K562 (cell line): ENCODE results near the gene GRXCR2. TPM values are rescaled to one million over a fixed set of nuclear protein-coding genes. Genes with fewer than 3 reads are reported as not detected.

Experiments used
- CBFA2T3 ChIP-seq: fragments of 450-650 bp; IDR thresholded peaks from 2 replicates; pipeline ENCODE4 v1.6.1; 2017
- FOXA3 ChIP-seq, 2 experiments: fragments of 450-650 bp in 1 of 2; sonication (generic) in 1 of 2; formaldehyde crosslinking; IDR thresholded peaks in 1 of 2; conservative IDR thresholded peaks in 1 of 2; 2 replicates each; pipeline versions ENCODE4 v1.4.0 to v1.8.0; 2020 to 2022; ENCODE audit warnings: mild to moderate bottlenecking in 2 of 2, missing genetic modification reagents in 1 of 2
- GABPA ChIP-seq: fragments of 200-800 bp; sonication (Bioruptor generic); conservative IDR thresholded peaks from 2 replicates; pipeline ENCODE4 v1.6.1; 2016; ENCODE audit warnings: low read depth, missing genetic modification characterization, missing compliant biosample characterization
- HCFC1 ChIP-seq: IDR thresholded peaks from 2 replicates; pipeline ENCODE4 v1.6.1; 2012; ENCODE audit warnings: low read depth, low read length, improper control_type of control experiment
- HDAC2 ChIP-seq: fragments of 450-650 bp; IDR thresholded peaks from 2 replicates; pipeline ENCODE4 v1.6.1; 2016; ENCODE audit warnings: mild to moderate bottlenecking
- HINFP ChIP-seq: fragments of 450-650 bp; conservative IDR thresholded peaks from 2 replicates; pipeline ENCODE4 v1.6.1; 2016; ENCODE audit warnings: missing genetic modification characterization, low read depth, mild to moderate bottlenecking, control low read depth, missing compliant biosample characterization
- RB1 ChIP-seq: fragments of 450-650 bp; IDR thresholded peaks from 2 replicates; pipeline ENCODE4 v1.6.1; 2017; ENCODE audit warnings: low read depth, mild to moderate bottlenecking
- RBM17 ChIP-seq: fragments of 200-400 bp; formaldehyde crosslinking; IDR thresholded peaks from 2 replicates; pipeline ENCODE4 v1.6.1; 2017; ENCODE audit warnings: low read depth, mild to moderate bottlenecking, low read length, borderline replicate concordance
- SRSF9 ChIP-seq: fragments of 200-400 bp; formaldehyde crosslinking; IDR thresholded peaks from 2 replicates; pipeline ENCODE4 v1.6.1; 2017; ENCODE audit warnings: low read depth, low read length, borderline replicate concordance
- ZNF592 ChIP-seq: fragments of 450-650 bp; IDR thresholded peaks from 2 replicates; pipeline ENCODE4 v1.6.1; 2017; ENCODE audit warnings: antibody characterized with exemption, mild to moderate bottlenecking
- polyA plus RNA-seq, 8 experiments: library from polyadenylated mRNA; depleted of rRNA in 4 of 8; stranded (reverse) in 5 of 8; unstranded in 3 of 8; fragments of >200 nt; fragmentation: Nextera tagmentation in 2 of 8; fragmentation: Illumina TruSeq in 1 of 8; extraction: Ambion mirVana in 2 of 8; extraction: Trizol in 1 of 8; gene quantifications; 2 replicates each; pipeline versions ENCODE4 v1.2.1 to v1.2.3, GENCODE V29; 2011 to 2014; ENCODE audit warnings: inconsistent platforms in 1 of 8, missing spikeins in 1 of 8
- total RNA-seq, 7 experiments: library from RNA; depleted of rRNA in 6 of 7; stranded (reverse); fragments of >200 nt in 6 of 7; fragmentation: Illumina TruSeq in 2 of 7; extraction: Trizol in 2 of 7; gene quantifications; 2 replicates each; pipeline versions ENCODE4 v1.2.1 to v1.2.3, GENCODE V29; 2011 to 2021; ENCODE audit warnings: low replicate concordance in 1 of 7

The GRXCR2 gene
- total and polyA plus RNA-seq, 9 of the 15 experiments (the other 6 are each of a cell fraction or from before 2014, with no cell fraction given), result not detected

- no peak for TF ChIP-seq SRSF9
- TF ChIP-seq HINFP, result no peak
- TF ChIP-seq FOXA3 (CRISPR knock-in tag; conservative IDR thresholded peaks at IDR 0.05 in 1 of 2, IDR thresholded peaks at IDR 0.05 in 1 of 2), result peak in 1 of 2 experiments; percentile 62; a peak in 1 of 4 replicates
- peak; percentile 25; the same call in 1 of the 2 replicates for TF ChIP-seq CBFA2T3
- no peak for TF ChIP-seq GABPA
- no peak for TF ChIP-seq HCFC1
- TF ChIP-seq RB1, result no peak
- no peak for TF ChIP-seq RBM17
- no peak for TF ChIP-seq ZNF592
- no peak for TF ChIP-seq HDAC2
These were observed 43.0 kb downstream of the GRXCR2 start (continued) for GRCh38 chr5:145829708-145830361.
